GM12892 (cell line): Measurements from ENCODE around the gene ZNF503.

Experiments used
- POLR2A ChIP-seq: IDR thresholded peaks from 2 replicates; pipeline ENCODE4 v1.6.1; 2011; ENCODE audit warnings: low read depth, low read length, control low read depth
- POLR2AphosphoS5 ChIP-seq: IDR thresholded peaks from 2 replicates; pipeline ENCODE4 v1.6.1; 2011; ENCODE audit warnings: low read depth, low read length, control low read depth
- TAF1 ChIP-seq: IDR thresholded peaks from 2 replicates; pipeline ENCODE4 v1.6.1; 2011; ENCODE audit warnings: low read depth, mild to moderate bottlenecking, control low read depth, low read length, borderline replicate concordance

GRCh38 chr10:75379212-75379724 lies 22.3 kb downstream of the ZNF503 start:
- no peak for TF ChIP-seq POLR2AphosphoS5
- no peak for TF ChIP-seq POLR2A
- TF ChIP-seq TAF1 = no peak
